Limb (tissue), 2 donors: ENCODE results near the gene KAT6B.
A peak's percentile ranks its signal among the peaks of the same experiment; 100 is the strongest.
"Not testable (repeated sequence)": the region's sequence is repeated elsewhere in the genome, so short reads cannot be mapped to it uniquely, and the experiment has no call there.

Source experiments
- DNase-seq, 2 donors: peaks; one replicate each; pipeline ENCODE4 v3.0.0-alpha.2; 2016; ENCODE audit errors: extremely low spot score in 2 of 2

KAT6B gene

DNA sequence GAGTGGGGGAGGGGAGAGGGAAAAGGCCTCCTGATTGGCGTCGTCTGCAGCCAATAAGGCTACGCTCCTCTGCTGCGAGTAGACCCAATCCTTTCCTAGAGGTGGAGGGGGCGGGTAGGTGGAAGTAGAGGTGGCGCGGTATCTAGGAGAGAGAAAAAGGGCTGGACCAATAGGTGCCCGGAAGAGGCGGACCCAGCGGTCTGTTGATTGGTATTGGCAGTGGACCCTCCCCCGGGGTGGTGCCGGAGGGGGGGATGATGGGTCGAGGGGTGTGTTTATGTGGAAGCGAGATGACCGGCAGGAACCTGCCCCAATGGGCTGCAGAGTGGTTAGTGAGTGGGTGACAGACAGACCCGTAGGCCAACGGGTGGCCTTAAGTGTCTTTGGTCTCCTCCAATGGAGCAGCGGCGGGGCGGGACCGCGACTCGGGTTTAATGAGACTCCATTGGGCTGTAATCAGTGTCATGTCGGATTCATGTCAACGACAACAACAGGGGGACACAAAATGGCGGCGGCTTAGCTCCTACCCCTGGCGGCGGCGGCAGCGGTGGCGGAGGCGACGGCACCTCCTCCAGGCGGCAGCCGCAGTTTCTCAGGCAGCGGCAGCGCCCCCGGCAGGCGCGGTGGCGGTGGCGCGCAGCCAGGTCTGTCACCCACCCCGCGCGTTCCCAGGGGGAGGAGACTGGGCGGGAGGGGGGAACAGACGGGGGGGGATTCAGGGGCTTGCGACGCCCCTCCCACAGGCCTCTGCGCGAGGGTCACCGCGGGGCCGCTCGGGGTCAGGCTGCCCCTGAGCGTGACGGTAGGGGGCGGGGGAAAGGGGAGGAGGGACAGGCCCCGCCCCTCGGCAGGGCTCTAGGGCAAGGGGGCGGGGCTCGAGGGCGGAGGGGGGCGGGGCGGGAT lies at the start of gene KAT6B:
TSS of gene KAT6B (plus strand) at position 459 of the 903 bp plus-strand sequence. CDS start 16,258 bp downstream, outside the sequence.
- DNase-seq = peak; percentile 100

DNA sequence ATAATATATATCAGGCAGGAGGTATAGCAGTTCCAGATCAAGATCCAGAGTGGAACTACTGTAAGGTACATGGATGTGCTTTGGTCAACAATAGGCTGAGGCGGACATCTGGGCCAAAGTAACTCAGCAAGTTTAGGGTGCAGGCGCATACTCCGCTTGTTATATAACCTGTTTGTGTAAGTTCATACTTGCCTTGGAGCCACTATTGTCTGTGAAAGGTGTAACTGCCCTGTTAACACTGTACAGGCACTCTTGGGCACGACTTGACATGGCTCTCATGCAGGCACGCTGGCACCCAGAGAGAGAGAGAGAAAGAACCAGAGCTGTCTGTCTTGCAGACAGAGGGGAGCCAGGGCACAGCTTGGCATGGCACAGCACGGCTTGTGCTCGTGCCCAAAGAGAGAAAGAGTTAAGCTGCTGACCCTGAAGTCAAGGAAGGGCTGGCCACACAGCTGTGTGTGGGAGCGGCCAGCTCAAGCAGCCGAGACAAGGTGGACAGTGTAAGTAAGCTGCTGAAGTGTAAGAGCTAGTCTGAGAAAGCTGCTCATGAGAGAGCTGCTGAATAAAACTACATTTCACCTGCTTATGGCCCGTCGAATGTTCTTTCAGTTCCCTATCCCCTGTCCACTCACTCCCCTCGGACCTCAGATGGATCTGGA lies 47.8 kb upstream of the KAT6B start:
- DNase-seq = no peak

DNA sequence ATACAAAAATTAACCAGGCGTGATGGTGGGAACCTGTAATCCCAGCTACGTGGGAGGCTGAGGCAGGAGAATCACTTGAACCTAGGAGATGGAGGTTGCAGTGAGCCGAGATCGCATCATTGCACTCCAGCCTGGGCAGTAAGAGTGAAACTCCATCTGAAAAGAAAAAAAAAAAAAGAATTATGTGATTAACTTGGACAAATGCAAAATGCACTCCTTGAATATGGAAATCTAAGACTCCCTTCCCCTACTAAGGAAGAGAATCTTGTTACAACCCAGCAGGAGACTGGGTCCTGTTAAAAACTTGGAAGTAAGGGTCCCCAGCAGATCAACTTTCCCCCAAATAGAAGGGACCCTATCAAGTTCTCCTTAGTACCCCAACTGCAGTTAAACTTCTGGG lies 44.5 kb upstream of the KAT6B start:
- not testable (repeated sequence) for DNase-seq

DNA sequence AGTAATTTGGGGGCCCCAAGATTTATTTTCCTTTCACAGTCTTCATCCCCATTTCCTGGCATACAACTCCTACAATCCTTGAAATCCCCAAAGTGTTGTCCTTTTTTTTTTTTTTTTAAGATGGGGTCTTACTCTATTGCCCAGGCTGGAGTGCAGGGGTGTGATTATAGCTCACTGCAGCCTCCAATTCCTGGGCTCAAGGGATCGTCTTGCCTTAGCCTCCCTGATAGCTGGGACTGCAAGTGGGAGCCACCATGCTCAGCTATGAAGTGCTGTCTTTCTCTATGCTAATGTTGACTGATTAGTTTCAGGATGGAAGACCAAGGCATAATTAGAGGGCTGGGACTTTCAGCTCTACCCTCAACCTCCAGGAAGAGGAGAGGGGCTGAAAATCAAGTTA lies 41.9 kb upstream of the KAT6B start:
- DNase-seq = no peak

DNA sequence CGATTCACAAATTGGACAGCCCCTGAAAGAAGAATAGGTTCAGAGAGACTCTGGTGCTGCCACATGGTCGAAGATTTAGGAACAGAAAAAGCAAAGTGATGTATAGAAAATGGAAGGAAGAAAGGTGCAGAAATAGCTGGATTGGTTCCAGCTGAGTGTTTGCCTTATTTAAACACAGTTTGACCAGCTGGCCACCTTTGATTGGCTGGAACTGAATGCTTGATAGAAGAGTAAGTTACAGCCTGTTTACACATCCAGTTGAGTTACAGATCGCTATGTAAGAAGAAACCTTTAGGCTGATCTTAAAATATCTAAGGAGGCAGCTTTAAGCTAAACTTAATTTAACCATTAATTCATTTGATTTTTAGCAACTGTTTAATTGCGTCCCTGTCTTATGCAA lies 40.3 kb upstream of the KAT6B start:
- DNase-seq = no peak

DNA sequence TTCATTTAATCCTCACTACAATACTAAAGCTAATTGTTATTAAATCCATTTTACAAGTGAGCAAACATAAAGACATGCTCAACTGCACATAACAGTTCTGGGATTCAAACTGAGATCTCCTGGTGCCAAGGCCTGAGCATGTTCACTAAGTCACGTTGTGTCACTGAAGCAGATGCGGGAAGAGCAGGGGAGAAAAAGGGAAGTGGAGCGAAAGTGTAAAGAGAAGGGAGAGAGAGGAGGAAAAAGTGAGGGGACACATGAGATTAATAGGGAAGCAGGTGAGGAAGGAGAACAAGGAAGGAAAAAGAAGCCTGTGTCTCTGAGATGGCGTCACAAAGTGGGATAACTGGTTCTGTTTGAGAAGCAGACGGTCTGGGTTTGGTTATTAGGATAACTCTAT lies 38.9 kb upstream of the KAT6B start:
- no peak for DNase-seq

DNA sequence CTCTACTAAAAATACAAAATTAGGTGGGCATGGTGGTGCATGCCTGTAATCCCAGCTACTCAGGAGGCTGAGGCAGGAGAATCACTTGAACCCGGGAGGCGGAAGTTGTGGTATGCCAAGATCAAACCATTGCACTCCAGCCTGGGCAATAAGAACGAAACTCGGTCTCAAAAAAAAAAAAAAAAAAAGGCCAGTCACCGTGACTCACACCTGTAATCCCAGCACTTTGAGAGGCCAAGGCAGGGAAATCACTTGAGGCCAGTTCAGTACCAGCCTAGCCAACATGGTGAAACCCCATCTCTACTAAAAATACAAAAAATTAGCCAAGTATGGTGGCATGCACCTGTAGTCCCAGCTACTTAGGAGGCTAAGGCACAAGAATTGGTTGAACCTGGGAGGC lies 34.4 kb upstream of the KAT6B start:
- DNase-seq = not testable (repeated sequence)

DNA sequence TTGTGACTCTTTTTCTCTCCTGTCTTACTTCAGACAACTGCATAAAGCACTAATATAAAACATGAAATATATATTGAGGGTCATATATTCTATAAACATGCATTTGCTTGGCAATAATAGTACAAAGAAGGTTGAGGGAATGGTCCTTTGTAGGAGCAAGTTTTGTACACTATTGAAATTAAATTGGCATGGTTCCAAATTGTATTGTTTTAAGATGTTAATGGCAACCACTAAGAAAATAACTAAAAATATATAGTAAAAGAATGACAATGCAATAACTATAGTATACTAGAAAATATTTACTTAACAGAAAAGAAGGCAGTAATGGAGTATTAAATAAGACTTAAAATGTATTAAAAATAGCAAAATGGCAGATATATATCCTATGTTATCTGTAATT lies 33.7 kb upstream of the KAT6B start:
- DNase-seq = no peak

DNA sequence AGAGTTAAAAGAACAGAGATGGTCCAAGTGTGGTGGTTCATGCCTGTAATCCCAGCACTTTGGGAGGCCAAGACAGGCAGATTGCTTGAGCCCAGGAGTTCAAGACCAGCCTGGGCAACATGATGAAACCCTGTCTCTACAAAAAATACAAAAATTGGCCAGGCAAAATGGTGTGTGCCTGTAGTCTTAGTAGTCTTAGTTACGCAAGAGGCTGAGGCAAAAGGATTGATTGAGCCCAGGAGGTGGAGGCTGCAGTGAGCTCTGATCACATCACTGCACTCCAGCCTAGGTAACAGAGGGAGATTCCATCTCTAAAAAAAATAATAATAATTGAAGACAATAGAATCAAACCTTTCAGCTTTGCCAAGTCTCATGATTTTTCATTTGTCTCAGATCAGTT lies 33.2 kb upstream of the KAT6B start:
- DNase-seq = not testable (repeated sequence)

DNA sequence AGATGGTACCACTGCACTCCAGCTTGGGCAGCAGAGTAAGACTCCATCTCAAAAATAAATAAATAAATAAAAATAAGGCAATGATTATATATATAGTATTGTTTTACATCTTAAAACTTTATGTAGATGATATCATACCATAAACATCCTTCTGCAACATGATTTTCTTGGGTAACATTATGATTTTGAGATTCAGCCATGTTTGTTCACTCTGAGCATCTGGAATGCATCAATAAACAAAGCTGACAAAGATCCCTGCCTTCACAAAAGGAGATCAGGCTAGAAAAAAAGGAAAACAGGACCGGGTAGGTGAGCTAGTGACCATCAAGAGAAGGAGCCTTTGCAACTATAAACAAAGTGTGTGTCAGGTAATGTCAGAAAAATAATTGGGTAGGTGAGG lies 31.9 kb upstream of the KAT6B start:
- no peak for DNase-seq

DNA sequence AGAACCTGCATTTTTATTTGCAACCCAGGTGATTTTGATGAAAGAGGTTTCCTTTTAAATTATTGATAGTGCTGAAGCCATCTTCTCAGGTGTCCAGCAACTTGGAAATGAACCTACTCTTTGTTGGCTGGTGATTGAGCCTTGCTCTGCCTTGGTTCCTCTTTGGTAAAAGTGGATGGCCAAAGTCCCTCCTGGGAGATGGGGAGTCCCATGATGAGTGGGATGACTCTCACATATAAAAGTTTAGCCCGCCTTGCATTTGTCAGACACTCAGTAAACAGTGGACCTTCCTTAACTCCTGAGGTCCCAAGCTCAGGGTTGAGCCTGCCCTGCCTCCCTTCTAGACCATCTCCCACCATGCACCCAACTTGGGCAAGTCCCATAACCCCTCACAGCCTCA lies 28.9 kb upstream of the KAT6B start:
- DNase-seq = no peak

DNA sequence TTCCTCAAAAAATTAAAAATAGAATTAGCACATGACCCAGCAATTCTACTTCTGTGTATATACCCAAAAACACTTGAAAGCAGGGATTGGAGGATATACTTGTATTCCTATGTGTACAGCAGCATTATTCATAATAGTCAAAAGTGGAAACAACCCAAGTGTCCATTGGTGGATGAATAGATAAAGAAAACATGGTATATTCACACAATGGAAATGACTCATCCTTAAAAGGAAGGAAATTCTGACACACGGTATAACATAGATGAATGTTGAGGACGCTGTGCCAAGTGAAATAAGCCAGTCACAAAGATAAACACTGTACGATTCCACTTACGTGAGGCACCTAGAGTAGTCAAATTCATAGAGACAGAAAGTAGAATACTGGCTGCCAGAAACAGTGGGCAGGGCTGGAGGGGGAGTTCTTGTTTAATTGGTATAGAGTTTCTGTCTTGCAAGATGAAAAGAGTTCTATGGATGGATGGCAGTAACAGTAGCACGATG lies 26.6 kb upstream of the KAT6B start:
- DNase-seq = no peak

DNA sequence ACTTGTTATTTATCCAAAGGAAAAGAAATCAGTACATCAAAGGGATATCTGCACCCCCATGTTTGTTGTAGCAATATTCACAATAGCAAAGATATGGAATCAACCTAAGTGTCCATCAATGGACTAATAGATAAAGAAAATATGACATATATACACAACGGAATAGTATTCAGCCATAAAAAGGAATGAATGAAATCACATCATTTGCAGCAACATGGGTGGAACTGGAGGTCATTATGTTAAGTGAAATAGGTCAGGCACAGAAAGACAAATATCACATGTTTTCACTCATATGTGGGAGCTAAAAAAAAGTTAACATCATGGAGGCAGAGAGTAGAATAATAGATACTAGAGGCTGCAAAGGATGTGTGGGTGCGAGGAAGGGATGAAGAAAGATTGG lies 25.0 kb upstream of the KAT6B start:
- no peak for DNase-seq

DNA sequence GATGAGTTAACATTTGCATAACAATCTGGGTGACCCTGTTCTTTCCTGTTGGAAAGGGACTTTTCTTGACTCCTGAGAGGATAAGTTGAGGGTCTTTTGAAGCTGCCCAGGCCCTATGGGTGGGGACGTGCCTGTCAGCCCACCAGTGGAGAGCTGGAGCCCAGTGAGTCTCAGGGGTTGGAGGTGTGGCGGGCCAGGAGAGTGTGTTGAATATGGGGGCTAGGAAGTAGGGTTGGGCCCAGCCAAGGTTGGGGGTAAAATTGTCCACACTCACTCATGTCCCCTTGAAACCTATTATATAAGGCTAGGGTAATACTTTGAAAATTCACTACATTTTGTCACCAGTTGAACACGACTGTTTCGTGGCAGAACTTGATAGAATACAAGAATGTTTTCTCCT lies 17.9 kb upstream of the KAT6B start:
- DNase-seq = no peak

DNA sequence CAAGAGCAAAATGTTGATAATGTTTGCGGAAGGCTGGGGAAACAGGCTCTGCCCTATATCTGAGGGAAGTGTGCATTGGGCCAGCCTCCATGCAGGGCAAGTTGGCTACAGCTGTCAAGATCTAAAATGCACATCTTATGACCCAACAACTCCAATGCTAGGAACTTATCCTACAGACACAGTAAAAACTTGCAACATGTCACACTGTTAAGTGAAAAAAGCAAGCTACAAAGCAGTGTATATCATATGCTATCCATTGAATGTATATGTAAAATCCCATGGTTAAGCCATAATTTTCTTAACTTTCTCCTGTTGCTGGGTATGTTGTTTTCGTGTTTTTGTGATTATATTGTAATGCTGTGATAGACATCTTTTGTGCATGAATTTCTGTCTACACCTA lies 16.3 kb upstream of the KAT6B start:
- DNase-seq = no peak

DNA sequence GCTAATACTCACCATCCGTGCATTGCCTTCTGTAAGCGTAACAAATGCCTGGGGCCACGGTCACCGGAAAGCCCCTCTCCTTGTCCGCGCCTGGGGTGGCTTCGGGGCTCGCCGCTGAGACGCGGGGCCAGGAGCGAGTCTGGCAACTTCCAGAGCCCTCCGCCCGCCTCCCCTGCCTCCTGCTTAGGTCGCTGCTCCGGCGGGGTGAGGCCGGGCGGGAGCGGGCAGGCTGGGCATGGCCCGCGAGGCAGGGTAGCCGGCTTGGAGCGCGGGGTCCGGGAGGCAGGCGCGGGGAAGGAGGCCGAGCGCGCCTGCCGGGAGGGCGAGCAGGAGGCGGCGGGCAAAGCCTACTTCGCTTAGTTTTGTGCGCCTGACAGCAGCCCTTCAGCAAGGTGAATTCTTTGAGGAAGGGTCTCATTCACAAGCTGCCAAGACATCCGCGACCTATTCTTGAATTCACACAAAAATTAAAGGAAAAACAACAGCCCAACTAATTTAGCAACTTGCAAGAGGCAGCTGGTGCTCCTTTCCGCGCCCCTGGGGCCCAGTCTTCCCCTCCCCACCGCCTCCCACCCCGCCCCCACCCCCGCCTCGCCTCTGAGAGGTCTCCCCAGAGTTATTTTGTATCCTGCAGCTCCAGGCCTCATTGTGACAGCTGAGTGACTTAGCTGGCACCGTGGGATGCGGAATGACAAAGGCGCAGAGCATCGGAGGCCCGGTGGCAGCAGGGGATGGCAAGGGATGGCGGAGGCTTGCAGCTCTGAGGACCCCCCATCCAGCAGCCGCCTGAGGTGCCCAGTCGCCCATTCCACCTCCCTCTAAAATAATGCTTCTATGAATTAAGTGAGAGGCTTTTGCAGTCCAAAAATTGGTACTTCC lies 12.8 kb upstream of the KAT6B start:
- DNase-seq = peak in 1 of 2 donors; percentile 44

DNA sequence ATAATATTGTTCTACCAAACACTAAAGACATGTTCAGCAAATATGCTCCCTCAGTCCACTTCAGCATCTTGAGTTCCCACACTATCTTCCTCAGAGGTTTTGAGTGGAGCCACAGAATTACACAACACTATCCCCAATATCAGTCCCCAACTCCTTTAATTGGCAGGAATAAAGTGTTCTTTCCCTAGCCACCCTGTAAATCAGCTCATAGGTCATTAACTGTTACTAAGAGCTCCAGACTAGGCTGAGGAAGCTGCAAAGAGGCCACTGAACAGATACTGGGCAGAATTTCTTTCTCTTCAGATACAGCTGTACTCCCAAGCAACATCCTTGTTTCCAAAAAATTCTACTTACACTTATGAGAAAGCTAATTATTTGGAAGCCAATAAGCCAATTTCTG lies 11.6 kb upstream of the KAT6B start:
- no peak for DNase-seq

DNA sequence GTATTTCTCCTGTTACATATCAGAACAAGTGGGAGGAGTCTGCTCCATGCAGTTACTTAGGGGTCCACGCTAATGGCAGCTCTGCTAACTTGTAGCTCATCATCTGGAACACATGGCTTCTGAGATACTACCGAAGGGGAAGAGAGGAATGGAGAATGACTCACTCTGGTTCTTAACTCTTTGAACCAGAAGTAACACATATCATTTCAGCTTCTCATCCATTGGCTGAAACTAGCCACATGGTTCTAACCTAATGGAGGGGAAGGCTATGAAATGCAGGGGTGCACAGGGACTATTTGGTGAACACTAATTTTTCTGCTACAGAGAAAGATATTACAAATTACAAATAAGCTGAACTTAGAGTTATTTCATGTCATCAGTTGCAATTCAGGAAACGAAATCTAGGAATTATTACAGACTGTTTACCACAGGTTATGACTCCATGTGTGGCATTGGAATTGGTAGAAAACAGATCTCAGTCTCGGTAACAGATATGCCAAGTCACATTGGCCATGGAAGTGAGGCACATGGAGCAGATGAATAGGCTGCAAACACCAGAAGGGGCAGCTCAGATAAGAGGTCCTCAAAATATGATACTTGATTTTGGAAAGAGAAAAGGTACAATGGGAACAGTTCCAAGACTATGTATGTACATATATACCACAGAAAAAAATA lies 9.4 kb upstream of the KAT6B start:
- no peak for DNase-seq

DNA sequence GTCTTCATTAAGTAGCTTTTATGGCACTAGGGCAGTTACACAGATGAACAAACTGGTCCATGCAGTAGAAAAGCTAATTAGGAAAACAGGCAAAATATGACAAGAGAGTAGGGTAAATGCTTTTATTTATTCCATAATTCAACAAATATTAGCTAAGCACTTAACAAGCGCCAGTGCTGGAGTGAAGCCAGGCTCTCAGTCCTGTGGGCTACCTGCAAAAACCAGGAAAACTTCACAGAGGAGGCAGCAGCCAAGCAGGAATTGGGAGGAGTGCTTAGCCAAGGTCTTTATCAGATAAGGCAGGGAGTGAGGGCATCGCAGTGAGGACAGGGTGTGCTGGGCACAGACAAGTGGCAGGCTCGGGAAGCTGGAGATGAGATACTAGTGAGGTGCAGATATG lies 4.9 kb upstream of the KAT6B start:
- no peak for DNase-seq

DNA sequence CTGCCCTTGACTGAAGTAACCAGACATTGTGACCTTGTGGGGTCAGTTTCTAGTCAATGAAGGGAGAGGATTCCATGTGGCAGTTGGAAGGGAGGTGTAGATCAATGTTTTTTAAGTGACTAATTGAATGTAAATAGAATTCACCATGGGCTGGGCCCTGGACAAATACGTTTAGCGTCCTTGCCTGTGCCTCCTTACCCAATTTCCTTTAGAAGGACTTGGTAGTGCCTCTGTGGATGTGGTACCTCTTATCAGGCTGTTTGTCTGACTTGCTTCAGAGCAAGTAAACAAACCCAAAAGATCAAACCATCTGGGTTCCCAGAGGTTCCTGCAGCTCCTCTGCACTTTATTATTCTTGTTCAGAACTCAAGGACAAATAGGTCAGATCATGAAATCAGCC lies 4.3 kb upstream of the KAT6B start:
- no peak for DNase-seq

DNA sequence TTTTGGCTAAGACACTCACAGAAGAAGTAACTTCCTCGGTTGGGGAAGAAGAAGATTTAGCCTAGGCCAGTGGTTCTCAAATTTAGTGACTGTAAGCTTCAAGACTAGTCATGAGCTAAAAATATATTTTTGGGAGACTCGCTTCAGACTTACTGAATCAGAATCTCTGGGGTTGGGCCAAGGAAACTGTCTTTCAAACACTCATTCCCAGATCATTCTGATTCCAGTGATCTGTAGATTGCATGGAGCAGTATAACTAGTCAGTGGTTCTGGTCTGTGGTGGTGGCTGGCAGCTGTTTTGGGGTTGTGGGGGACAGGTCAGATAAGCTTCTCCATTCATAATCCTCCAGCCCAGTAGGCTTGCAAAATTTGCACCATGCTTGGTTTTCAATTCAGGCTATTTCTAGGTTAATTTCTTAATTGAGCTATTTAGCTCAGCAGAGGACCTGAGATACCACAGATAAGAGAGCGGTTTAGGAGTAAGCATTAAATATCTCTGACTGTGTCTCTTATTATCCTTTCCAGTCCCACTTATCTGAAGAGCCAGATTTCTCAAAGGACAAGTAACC lies 3.8 kb upstream of the KAT6B start:
- DNase-seq = no peak
